ENCODE measurements around the gene LSM4. TPM values are rescaled to one million over a fixed set of nuclear protein-coding genes. Genes with fewer than 3 reads are reported as not detected.
A peak's percentile ranks its signal among the peaks of the same experiment; 100 is the strongest.

The LSM4 gene
- total and polyA plus RNA-seq, 10 of the 15 experiments (the other 5 are each of a cell fraction or from before 2014, with no cell fraction given), result 12.6 to 652 (median 217) TPM

- TF ChIP-seq ZBTB40 (IDR thresholded peaks at IDR 0.05; ENCODE audit: borderline replicate concordance), result peak; percentile 42; the same call in 1 of the 2 replicates
- peak; percentile 43; the same call in 1 of the 2 replicates for TF ChIP-seq CBFB (IDR thresholded peaks at IDR 0.05; ENCODE audit: low read depth)
- TF ChIP-seq BACH1 (IDR thresholded peaks at IDR 0.05; ENCODE audit: borderline replicate concordance), result peak; percentile 55
- TF ChIP-seq MYB (IDR thresholded peaks at IDR 0.05; ENCODE audit: borderline replicate concordance, low read depth, low read length), result no peak
These were observed 18.2 kb downstream of the LSM4 start (continued) for GRCh38 chr19:18304458-18305310.

- ChIA-PET RAD21 (ENCODE audit: unreplicated experiment) (interaction anchor here (1.0 to 5.0 kb wide), 8 partner anchors 12 to 133 kb away, joined by 3 to 135 read pairs (median 8); partner anchors contain the start of gene JUND), POLR2A (interaction anchor here (0.6 to 5.8 kb wide), 12 partner anchors 8 to 131 kb away, joined by 3 to 196 read pairs (median 10); partner anchors contain the start of genes JUND and LSM4), SMC1A (ENCODE audit: uncharacterized antibody, unreplicated experiment) (interaction anchor here (1.7 to 4.0 kb wide), 7 partner anchors 11 to 110 kb away, joined by 3 to 63 read pairs (median 10); partner anchors contain the start of genes JUND and LSM4), CTCF (interaction anchor here (1.0 to 5.3 kb wide), 7 partner anchors 11 to 25 kb away, joined by 3 to 122 read pairs (median 9); partner anchors contain the start of genes JUND and LSM4)
- Histone ChIP-seq H3K4me1 (ENCODE audit: control insufficient read depth, insufficient read depth, low read length) (peaks cover 22% of the 10 kb centered on the region), H3K9me3 (replicated peaks; ENCODE audit: control insufficient read depth, insufficient read depth, low read length) (no peaks in the 10 kb centered on the region), H4K20me1 (ENCODE audit: control insufficient read depth, insufficient read depth) (no peaks in the 10 kb centered on the region), H3K36me3 (ENCODE audit: control insufficient read depth in 2 of 2, insufficient read depth in 2 of 2, low read length in 1 of 2) (peaks cover 3 to 14% of the 10 kb centered on the region in 2 experiments; a peak in 3 of 4 replicates), H3K79me2 (ENCODE audit: control insufficient read depth, insufficient read depth, low read length) (peaks cover 20% of the 10 kb centered on the region), H3K4me2 (ENCODE audit: control insufficient read depth, insufficient read depth) (peak overlapping the region; percentile 98), H3K4me3 (peak overlapping the region; percentile 89), H3K27ac (ENCODE audit: control insufficient read depth, insufficient read depth) (peak overlapping the region; percentile 97), H2AFZ (ENCODE audit: control insufficient read depth, low read depth, low read length) (no peak overlapping the region), H3K9ac (ENCODE audit: control insufficient read depth, insufficient read depth, low read length) (peak overlapping the region; percentile 88), H3K27me3 (replicated peaks in 1 of 2; ENCODE audit: control insufficient read depth in 2 of 2, insufficient read depth in 2 of 2, low read length in 1 of 2) (no peaks in the 10 kb centered on the region)
- 0% methylated on average over 2 of the region's 2 CpGs for WGBS (ENCODE audit: insufficient coverage, insufficient replicate concordance, low lambda C conversion rate, missing lambda C conversion rate)
- no peak for DNase-seq (ENCODE audit: low read depth, low spot score)
- no peak for FAIRE-seq
- no TSS peak for BruUV-seq (replicated peaks)
- ATAC-seq, result peak; percentile 15
- in situ Hi-C loops (cut with MboI) (no loop called here), intact Hi-C loops (cut with micrococcal nuclease; ENCODE audit: unreplicated experiment) (loop anchor here (1.0 kb wide), 2 partner anchors 14 to 18 kb away; no protein-coding TSS in a partner anchor)
- 0 out of 2 replicates have a peak, but pooled peaks have one; percentile 12 for TF ChIP-seq PML (IDR thresholded peaks at IDR 0.05; ENCODE audit: low read length)
- TF ChIP-seq CHD2 (IDR thresholded peaks at IDR 0.05; ENCODE audit: borderline replicate concordance, low read depth, low read length), result peak; percentile 40; the same call in 1 of the 2 replicates
- no peak for TF ChIP-seq RB1 (IDR thresholded peaks at IDR 0.05; ENCODE audit: borderline replicate concordance)
- TF ChIP-seq GATAD2B (conservative IDR thresholded peaks at IDR 0.05; ENCODE audit: low read depth), result no peak
- TF ChIP-seq SREBF1 (IDR thresholded peaks at IDR 0.05; ENCODE audit: low read length), result no peak
- no peak for TF ChIP-seq BCL11A (IDR thresholded peaks at IDR 0.05; ENCODE audit: low read depth, low read length)
- TF ChIP-seq EZH2 (IDR thresholded peaks at IDR 0.05; ENCODE audit: borderline replicate concordance, control insufficient read depth, low read depth, low read length), result no peak
- no peak for TF ChIP-seq PBX3 (IDR thresholded peaks at IDR 0.05; ENCODE audit: insufficient replicate concordance, low read depth, low read length)
- TF ChIP-seq ZNF207 (IDR thresholded peaks at IDR 0.05; ENCODE audit: borderline replicate concordance), result no peak
- TF ChIP-seq SUPT20H (IDR thresholded peaks at IDR 0.05; ENCODE audit: borderline replicate concordance, control insufficient read depth, low read depth, low read length), result no peak
- TF ChIP-seq SMARCA5 (IDR thresholded peaks at IDR 0.05), result 0 out of 2 replicates have a peak, but pooled peaks have one; percentile 5
These were observed 18.7 kb downstream of the LSM4 start for GRCh38 chr19:18304208-18304457.
